GM08714 (cell line): ENCODE results near the gene TSPY3.
"Not testable (repeated sequence)": the region's sequence is repeated elsewhere in the genome, so short reads cannot be mapped to it uniquely, and the experiment has no call there.

Experiments used
- H3K4me3 ChIP-seq: fragments of 200-500 bp; sonication (Bioruptor generic); 2 replicates; pipeline ENCODE4 v1.5.1; 2014; ENCODE audit warnings: mild to moderate bottlenecking, low read length, inconsistent platforms

The TSPY3 gene

GRCh38 chrY:9398121-9398520 lies at the start of gene TSPY3:
TSS of gene TSPY3 (plus strand) at chrY:9398421. CDS start at chrY:9398467, 46 bp downstream.
- H3K4me3 ChIP-seq, result not testable (repeated sequence)

GRCh38 chrY:9357497-9357896 lies 40.7 kb upstream of the TSPY3 start, which contains the start of gene TSPY8:
TSS of gene TSPY8 (plus strand) at chrY:9357797. CDS start at chrY:9357843, 46 bp downstream.
- not testable (repeated sequence) for H3K4me3 ChIP-seq

GRCh38 chrY:9396527-9396926 lies 1.7 kb upstream of the TSPY3 start:
- not testable (repeated sequence) for H3K4me3 ChIP-seq
